Parathyroid adenoma (tissue), 2 donors: Measurements from ENCODE around the gene FGFBP2.

Experiments
- H2AFZ ChIP-seq: fragments of 300-600 bp; sonication (generic); one replicate; pipeline ENCODE4 v1.7.0; 2017; ENCODE audit warnings: antibody characterized with exemption, mild to moderate bottlenecking
- H3K27ac ChIP-seq: fragments of 300-600 bp; sonication (generic); one replicate; pipeline ENCODE4 v1.7.0; 2017
- H3K27me3 ChIP-seq: fragments of 300-600 bp; sonication (generic); one replicate; pipeline ENCODE4 v1.7.0; 2017; ENCODE audit warnings: low read length; ENCODE audit not compliant: control insufficient read depth, insufficient read depth
- H3K36me3 ChIP-seq: fragments of 300-600 bp; sonication (generic); one replicate; pipeline ENCODE4 v1.7.0; 2017; ENCODE audit warnings: low read length; ENCODE audit not compliant: control insufficient read depth, insufficient read depth
- H3K4me1 ChIP-seq: fragments of 300-600 bp; sonication (generic); one replicate; pipeline ENCODE4 v1.7.0; 2017; ENCODE audit warnings: control low read depth
- H3K4me2 ChIP-seq: fragments of 300-600 bp; sonication (generic); one replicate; pipeline ENCODE4 v1.7.0; 2017; ENCODE audit warnings: low read length
- H3K4me3 ChIP-seq: fragments of 300-600 bp; sonication (generic); one replicate; pipeline ENCODE4 v1.7.0; 2017; ENCODE audit warnings: low read depth, low read length
- H3K79me2 ChIP-seq: fragments of 300-600 bp; sonication (generic); one replicate; pipeline ENCODE4 v1.7.0; 2017; ENCODE audit warnings: control low read depth
- H3K9ac ChIP-seq: fragments of 300-600 bp; sonication (generic); one replicate; pipeline ENCODE4 v1.7.0; 2017; ENCODE audit warnings: mild to moderate bottlenecking
- H3K9me3 ChIP-seq: fragments of 300-600 bp; sonication (generic); one replicate; pipeline ENCODE4 v1.7.0; 2017; ENCODE audit warnings: low read length; ENCODE audit not compliant: control insufficient read depth
- CTCF ChIP-seq: fragments of 300-600 bp; sonication (generic); IDR thresholded peaks from one replicate; pipeline ENCODE4 v1.7.0; 2017; ENCODE audit warnings: antibody characterized with exemption, mild to moderate bottlenecking
- donor health status: primary hyperparathyroidism.

Gene FGFBP2

GRCh38 chr4:15956179-15956850, 6.7 kb downstream of the FGFBP2 start:
- peak; percentile 65 for TF ChIP-seq CTCF
- H3K27me3 ChIP-seq, result no peaks in the 10 kb centered on the region
- H3K4me1 ChIP-seq, result no peaks in the 10 kb centered on the region
- no peak overlapping the region for H3K4me2 ChIP-seq
- H2AFZ ChIP-seq, result no peak overlapping the region
- H3K79me2 ChIP-seq, result no peaks in the 10 kb centered on the region
- H3K9me3 ChIP-seq, result no peaks in the 10 kb centered on the region
- H3K36me3 ChIP-seq, result no peaks in the 10 kb centered on the region
- no peak overlapping the region for H3K4me3 ChIP-seq
- no peak overlapping the region for H3K9ac ChIP-seq
- H3K27ac ChIP-seq, result no peak overlapping the region

GRCh38 chr4:15955670-15956069, 7.3 kb downstream of the FGFBP2 start:
- H3K27ac ChIP-seq, result no peak overlapping the region
- H3K79me2 ChIP-seq, result no peaks in the 10 kb centered on the region
- H3K4me2 ChIP-seq, result no peak overlapping the region
- no peak overlapping the region for H3K9ac ChIP-seq
- no peak overlapping the region for H2AFZ ChIP-seq
- no peaks in the 10 kb centered on the region for H3K9me3 ChIP-seq
- no peaks in the 10 kb centered on the region for H3K36me3 ChIP-seq
- no peaks in the 10 kb centered on the region for H3K27me3 ChIP-seq
- TF ChIP-seq CTCF, result no peak
- no peak overlapping the region for H3K4me3 ChIP-seq
- no peaks in the 10 kb centered on the region for H3K4me1 ChIP-seq

- no peak overlapping the region for H2AFZ ChIP-seq
- no peak for TF ChIP-seq CTCF
Measured at GRCh38 chr4:15953625-15954024, 9.3 kb downstream of the FGFBP2 start.

GRCh38 chr4:15951781-15952180, 11.2 kb downstream of the FGFBP2 start:
- no peak overlapping the region for H3K27ac ChIP-seq
- H3K4me3 ChIP-seq, result no peak overlapping the region
- H3K27me3 ChIP-seq, result no peaks in the 10 kb centered on the region
- H3K36me3 ChIP-seq, result no peaks in the 10 kb centered on the region
- H3K4me1 ChIP-seq, result no peaks in the 10 kb centered on the region
- no peaks in the 10 kb centered on the region for H3K9me3 ChIP-seq
- H3K79me2 ChIP-seq, result no peaks in the 10 kb centered on the region
- H3K4me2 ChIP-seq, result no peak overlapping the region
- TF ChIP-seq CTCF, result no peak
- no peak overlapping the region for H2AFZ ChIP-seq
- H3K9ac ChIP-seq, result no peak overlapping the region

More at GRCh38 chr4:15953625-15954024, 9.3 kb downstream of the FGFBP2 start:
- H3K4me1 ChIP-seq, result no peaks in the 10 kb centered on the region
- no peak overlapping the region for H3K27ac ChIP-seq
- no peaks in the 10 kb centered on the region for H3K27me3 ChIP-seq
- no peak overlapping the region for H3K9ac ChIP-seq
- no peaks in the 10 kb centered on the region for H3K36me3 ChIP-seq
- no peak overlapping the region for H3K4me3 ChIP-seq
- no peaks in the 10 kb centered on the region for H3K79me2 ChIP-seq
- H3K9me3 ChIP-seq, result no peaks in the 10 kb centered on the region
- no peak overlapping the region for H3K4me2 ChIP-seq

- Histone ChIP-seq H3K4me1 (no peaks in the 10 kb centered on the region), H3K4me3 (no peak overlapping the region), H3K27me3 (no peaks in the 10 kb centered on the region), H2AFZ (no peak overlapping the region), H3K36me3 (no peaks in the 10 kb centered on the region), H3K79me2 (no peaks in the 10 kb centered on the region), H3K9ac (no peak overlapping the region), H3K4me2 (no peak overlapping the region), H3K9me3 (no peaks in the 10 kb centered on the region), H3K27ac (no peak overlapping the region)
- TF ChIP-seq CTCF, result no peak
Measured at GRCh38 chr4:15948826-15949225, 14.1 kb downstream of the FGFBP2 start.
